ENCODE results near the gene TCF15.

DNA sequence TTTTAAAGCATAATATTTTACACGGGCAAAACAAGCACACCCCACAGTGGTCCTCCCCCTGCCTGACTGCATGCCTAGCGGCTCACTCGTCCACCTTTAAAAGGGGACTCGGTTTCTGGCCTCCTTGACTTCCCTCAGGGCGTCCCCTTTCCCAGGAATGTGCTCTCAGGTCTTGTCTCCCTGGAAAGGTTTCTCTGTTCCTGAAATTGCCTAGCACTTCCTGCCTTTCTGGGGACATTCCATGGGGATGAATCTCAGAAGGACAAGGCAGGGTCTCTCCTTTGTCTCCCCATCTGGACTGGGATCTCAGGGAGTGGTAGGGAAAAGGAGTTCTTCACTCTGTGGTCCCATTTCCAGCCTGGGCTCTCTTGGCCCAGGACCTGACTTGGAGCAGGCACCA is 4.9 kb downstream of the TCF15 start:
- TF ChIP-seq, protein P1, sequence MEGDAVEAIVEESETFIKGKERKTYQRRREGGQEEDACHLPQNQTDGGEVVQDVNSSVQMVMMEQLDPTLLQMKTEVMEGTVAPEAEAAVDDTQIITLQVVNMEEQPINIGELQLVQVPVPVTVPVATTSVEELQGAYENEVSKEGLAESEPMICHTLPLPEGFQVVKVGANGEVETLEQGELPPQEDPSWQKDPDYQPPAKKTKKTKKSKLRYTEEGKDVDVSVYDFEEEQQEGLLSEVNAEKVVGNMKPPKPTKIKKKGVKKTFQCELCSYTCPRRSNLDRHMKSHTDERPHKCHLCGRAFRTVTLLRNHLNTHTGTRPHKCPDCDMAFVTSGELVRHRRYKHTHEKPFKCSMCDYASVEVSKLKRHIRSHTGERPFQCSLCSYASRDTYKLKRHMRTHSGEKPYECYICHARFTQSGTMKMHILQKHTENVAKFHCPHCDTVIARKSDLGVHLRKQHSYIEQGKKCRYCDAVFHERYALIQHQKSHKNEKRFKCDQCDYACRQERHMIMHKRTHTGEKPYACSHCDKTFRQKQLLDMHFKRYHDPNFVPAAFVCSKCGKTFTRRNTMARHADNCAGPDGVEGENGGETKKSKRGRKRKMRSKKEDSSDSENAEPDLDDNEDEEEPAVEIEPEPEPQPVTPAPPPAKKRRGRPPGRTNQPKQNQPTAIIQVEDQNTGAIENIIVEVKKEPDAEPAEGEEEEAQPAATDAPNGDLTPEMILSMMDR (IDR thresholded peaks at IDR 0.05) = no peak
- no peak for TF ChIP-seq POLR2A (IDR thresholded peaks at IDR 0.05)

Measured in upper lobe of left lung (tissue), 4 donors.